Spinal cord (tissue), 10 donors: ENCODE results near the gene VSTM2A. TPM values are rescaled to one million over a fixed set of nuclear protein-coding genes. Genes with fewer than 3 reads are reported as not detected.
A peak's percentile ranks its signal among the peaks of the same experiment; 100 is the strongest.
"Not testable (repeated sequence)": the region's sequence is repeated elsewhere in the genome, so short reads cannot be mapped to it uniquely, and the experiment has no call there.

ENCODE experiments used
- DNase-seq, 6 donors: peaks; one replicate each; pipeline versions ENCODE4 v3.0.0 to v3.0.0-alpha.2; 2013 to 2015; ENCODE audit warnings: low spot score in 6 of 6, low read depth in 4 of 6
- H3K27ac ChIP-seq: one replicate; pipeline ENCODE4 v1.5.1; 2013; ENCODE audit warnings: low read depth, low read length, control low read depth
- H3K27me3 ChIP-seq: one replicate; pipeline ENCODE4 v1.6.1; 2013; ENCODE audit warnings: low read length; ENCODE audit not compliant: control insufficient read depth, insufficient read depth
- H3K36me3 ChIP-seq: one replicate; pipeline ENCODE4 v1.6.1; 2013; ENCODE audit warnings: low read length; ENCODE audit not compliant: control insufficient read depth, insufficient read depth
- H3K4me1 ChIP-seq: one replicate; pipeline ENCODE4 v1.6.1; 2013; ENCODE audit warnings: low read length; ENCODE audit not compliant: control insufficient read depth, insufficient read depth
- H3K4me3 ChIP-seq: one replicate; pipeline ENCODE4 v1.5.1; 2013; ENCODE audit warnings: low read depth, low read length, control low read depth
- H3K9me3 ChIP-seq: one replicate; pipeline ENCODE4 v1.6.1; 2013; ENCODE audit warnings: low read length; ENCODE audit not compliant: control insufficient read depth, insufficient read depth
- WGBS: methylation state at CpG from one replicate; pipeline ENCODE4 v1.1.5; 2013; ENCODE audit warnings: missing lambda C conversion rate; ENCODE audit not compliant: insufficient coverage; 5-methylcytosine and 5-hydroxymethylcytosine counted together
- long read RNA-seq, 4 donors: transcript quantifications; one replicate each; lab custom pipeline, GENCODE V29; 2026
- polyA plus RNA-seq, 2 donors: library from polyadenylated mRNA; unstranded; fragments of 120-200 nt; gene quantifications; one replicate each; pipeline ENCODE4 v1.2.1, GENCODE V29; 2013; ENCODE audit not compliant: insufficient read length in 2 of 2
- total RNA-seq, 2 donors: library from RNA; depleted of rRNA in 1 of 2; stranded (reverse); fragments of 120-200 nt in 1 of 2; fragments of >200 nt in 1 of 2; gene quantifications; one replicate each; pipeline versions ENCODE4 v1.2.3 to v1.2.4, GENCODE V29; 2013 to 2014
- donor health status: healthy.

VSTM2A gene, protein sequence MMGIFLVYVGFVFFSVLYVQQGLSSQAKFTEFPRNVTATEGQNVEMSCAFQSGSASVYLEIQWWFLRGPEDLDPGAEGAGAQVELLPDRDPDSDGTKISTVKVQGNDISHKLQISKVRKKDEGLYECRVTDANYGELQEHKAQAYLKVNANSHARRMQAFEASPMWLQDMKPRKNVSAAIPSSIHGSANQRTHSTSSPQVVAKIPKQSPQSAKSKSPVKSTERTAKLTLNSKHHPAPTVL
- total RNA-seq (100 to 1,000 TPM in 1 of 2 donors, 10 to 100 TPM in 1; 26.8 to 124 TPM), polyA plus RNA-seq (100 to 1,000 TPM in 1 of 2 donors, 10 to 100 TPM in 1; 95.8 to 123 TPM)
- long read RNA-seq, donor 1, transcript VSTM2A-204 (5 exons, 3,112 nt) = minor isoform, 11 of 76 reads
- long read RNA-seq, donor 1, transcript VSTM2A-202 (5 exons, 1,076 nt) = major isoform, 17 of 76 reads
- long read RNA-seq, donor 1, transcript VSTM2A-201 (4 exons, 3,401 nt) = minor isoform, 12 of 76 reads
- long read RNA-seq, donor 1, partial matches to known transcripts = 28 of 76 reads
- long read RNA-seq, donor 1, other reads (novel, unspliced or antisense) = 7 of 76 reads
- long read RNA-seq, donor 2, transcript VSTM2A-201 (4 exons, 3,401 nt) = major isoform, 5 of 6 reads
- long read RNA-seq, donor 2, partial matches to known transcripts = 0 of 6 reads
- long read RNA-seq, donor 2, other reads (novel, unspliced or antisense) = 0 of 6 reads
- long read RNA-seq, donor 3, transcript VSTM2A-201 (4 exons, 3,401 nt) = major isoform, 12 of 15 reads
- long read RNA-seq, donor 3, partial matches to known transcripts = 0 of 15 reads
- long read RNA-seq, donor 3, other reads (novel, unspliced or antisense) = 0 of 15 reads
- long read RNA-seq, donor 4 = 0 reads

DNA sequence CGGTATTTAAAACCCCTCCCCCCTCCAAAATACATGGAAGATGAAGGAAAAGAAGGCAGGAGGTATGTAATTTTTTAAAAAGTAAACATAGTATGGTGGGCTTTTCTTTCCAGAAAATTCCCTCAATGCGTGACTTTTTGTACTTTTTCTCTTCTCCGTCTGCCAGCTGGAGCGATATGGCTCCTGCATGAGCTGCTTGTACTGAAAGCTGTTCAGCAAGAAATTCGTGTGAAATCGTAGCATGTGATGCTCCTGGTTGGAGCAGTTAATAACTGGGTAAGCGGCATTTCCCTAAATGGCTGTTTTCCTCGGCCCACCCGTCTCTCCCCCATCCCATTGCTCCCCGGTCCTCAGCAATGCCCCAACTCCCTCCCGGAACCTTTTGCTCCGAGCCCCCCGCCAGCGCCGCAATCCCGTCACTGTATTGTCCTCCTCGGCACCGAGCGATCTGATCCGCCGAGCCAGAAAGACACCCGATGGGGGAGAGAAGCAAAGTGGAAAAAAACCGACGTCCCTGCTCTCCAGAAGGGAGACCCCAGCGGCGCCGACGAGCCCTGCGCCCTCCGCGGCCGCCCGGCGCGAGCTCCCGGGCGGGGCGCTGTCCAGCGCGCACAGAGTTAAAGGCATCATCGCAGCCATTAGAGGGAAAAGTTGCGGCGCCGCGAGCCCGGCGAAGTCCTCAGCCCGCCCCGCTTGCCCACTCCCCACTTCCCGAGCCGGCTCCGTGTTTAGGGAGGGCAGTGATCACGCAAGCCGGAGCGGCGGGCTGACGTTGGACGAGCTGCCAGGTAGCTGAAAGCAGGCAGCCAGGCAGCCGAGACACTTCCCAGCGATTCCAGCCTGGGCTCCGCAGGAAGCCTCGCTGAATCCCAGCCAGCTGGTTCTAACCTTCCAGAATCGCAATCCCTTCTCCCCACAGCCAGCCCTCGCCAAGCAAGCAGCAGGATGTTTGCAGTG lies at the start of gene VSTM2A:
Gene VSTM2A (plus strand): TSS at position 707 of the 957 bp plus-strand sequence. CDS start 356 bp downstream, outside the sequence.
- H3K4me1 ChIP-seq = peaks cover 17% of the 10 kb centered on the region
- H3K27me3 ChIP-seq = peaks cover 16% of the 10 kb centered on the region
- no peaks in the 10 kb centered on the region for H3K9me3 ChIP-seq
- peak within 1 kb of the TSS; percentile 50 for H3K4me3 ChIP-seq
- H3K36me3 ChIP-seq = no peaks in the 10 kb centered on the region
- under 1% methylated on average over 60 of the region's 64 CpGs for WGBS
- DNase-seq = peak in 5 of 6 donors; percentile 53 to 93 (median 65)
- peak within 1 kb of the TSS; percentile 88 for H3K27ac ChIP-seq

DNA sequence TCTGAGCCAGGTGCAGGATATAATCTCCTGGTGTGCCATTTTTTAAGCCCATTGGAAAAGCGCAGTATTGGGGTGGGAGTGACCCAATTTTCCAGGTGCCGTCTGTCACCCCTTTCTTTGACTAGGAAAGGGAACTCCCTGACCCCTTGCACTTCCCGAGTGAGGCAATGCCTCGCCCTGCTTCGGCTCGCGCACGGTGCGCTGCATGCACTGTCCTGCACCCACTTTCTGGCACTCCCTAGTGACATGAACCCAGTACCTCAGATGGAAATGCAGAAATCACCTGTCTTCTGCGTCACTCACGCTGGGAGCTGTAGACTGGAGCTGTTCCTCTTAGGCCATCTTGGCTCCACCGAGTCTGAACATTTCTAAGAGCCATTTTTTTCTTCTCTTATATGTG lies 37.6 kb upstream of the VSTM2A start:
- not testable (repeated sequence) for H3K27ac ChIP-seq, H3K36me3 ChIP-seq, H3K27me3 ChIP-seq, H3K4me3 ChIP-seq, H3K4me1 ChIP-seq, H3K9me3 ChIP-seq, DNase-seq
- WGBS = 96% methylated on average over 11 of the region's 12 CpGs

DNA sequence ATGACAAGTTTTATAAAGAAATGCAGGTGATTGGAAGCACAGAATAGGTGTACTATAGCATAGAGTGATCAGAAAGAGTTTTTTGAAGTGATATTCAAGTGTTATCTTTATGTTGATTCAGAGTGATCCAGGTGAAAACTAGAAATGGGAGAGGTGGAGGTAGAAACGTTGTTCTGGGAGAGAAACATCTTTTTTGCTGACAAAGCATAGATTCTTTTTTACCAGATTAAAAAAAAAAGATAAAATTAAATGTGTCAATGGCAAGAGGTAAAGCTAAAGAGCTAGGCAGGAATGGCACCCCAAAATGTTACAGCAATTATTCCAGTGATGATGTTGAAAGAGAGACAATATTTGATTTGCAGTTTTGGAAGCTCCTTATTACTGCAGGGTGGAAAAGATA lies 12.6 kb upstream of the VSTM2A start:
- no peak for DNase-seq
- H3K4me1 ChIP-seq = no peaks in the 10 kb centered on the region
- H3K9me3 ChIP-seq = no peaks in the 10 kb centered on the region
- no peak overlapping the region for H3K4me3 ChIP-seq
- H3K27me3 ChIP-seq = no peaks in the 10 kb centered on the region
- no CpG with 5 or more reads among the region's 1 CpG for WGBS
- H3K27ac ChIP-seq = no peak overlapping the region
- no peaks in the 10 kb centered on the region for H3K36me3 ChIP-seq

DNA sequence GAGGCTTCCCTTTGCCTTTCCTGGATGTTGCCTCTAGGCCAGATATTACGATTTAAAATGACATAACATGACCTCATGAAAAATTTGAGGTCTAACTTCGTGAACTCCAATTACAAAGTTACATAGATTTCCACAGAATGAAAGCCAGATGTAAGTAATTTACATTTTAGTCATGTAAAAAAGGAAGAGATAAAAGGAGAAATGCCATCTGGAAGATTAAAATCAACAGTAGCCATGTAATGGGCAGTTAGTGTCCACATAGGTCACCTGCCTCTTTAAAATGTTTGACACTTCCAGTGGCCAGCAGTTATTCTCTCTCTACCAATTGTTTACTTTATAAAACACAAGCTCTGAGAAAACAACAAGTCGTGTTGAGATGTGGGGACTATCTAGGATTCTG lies 4.1 kb upstream of the VSTM2A start:
- Histone ChIP-seq H3K9me3 (no peaks in the 10 kb centered on the region), H3K36me3 (no peaks in the 10 kb centered on the region), H3K4me1 (peaks cover 9% of the 10 kb centered on the region), H3K27me3 (no peaks in the 10 kb centered on the region), H3K4me3 (no peak overlapping the region), H3K27ac (no peak overlapping the region)
- DNase-seq = no peak
- no CpG with 5 or more reads among the region's 3 CpGs for WGBS

DNA sequence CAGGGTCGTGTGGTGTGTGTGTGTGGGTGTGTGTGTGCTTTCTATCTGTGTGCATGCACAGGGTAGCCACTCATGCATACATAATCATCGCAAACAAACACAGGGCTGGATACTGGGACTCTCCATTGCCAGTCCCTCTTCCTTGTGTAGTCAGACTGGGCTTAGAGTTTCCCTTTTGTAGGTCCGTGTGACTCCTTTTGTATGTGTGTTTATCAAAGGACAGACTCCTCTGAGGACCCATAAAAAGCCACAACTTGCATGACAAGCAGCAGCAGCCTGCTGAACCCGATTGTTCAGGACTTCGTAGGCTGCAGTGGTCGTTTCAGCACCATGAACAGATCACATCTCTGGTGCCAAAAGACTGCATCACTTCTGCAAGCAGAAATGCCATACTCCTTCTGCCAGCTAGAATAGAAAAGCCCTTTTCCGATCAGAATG lies 895 bp downstream of the VSTM2A start:
- peak in 5 of 6 donors; percentile 47 to 92 (median 60) for DNase-seq
- Histone ChIP-seq H3K36me3 (no peaks in the 10 kb centered on the region), H3K27ac (peak overlapping the region; percentile 88), H3K27me3 (peaks cover 16% of the 10 kb centered on the region), H3K4me3 (peak overlapping the region; percentile 50), H3K9me3 (no peaks in the 10 kb centered on the region), H3K4me1 (peaks cover 17% of the 10 kb centered on the region)
- WGBS = 0% methylated on average over 4 of the region's 7 CpGs

DNA sequence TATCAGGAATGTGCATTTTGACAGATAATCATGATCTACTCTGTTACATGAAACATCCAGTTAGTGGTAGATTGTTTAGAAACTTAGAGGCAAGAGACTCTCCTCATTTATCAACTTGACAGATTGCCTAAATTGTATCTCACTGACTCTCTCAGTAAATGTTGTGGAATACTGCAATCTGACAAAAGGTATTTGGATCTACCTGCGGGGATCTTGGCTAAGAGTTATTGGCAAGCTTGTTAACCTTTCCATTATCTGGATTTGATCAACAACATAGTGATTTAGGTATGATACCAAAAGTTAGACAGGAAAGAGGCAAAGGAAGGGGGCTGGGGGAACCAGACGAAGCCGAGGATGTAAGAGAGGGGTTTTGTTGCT lies 2.0 kb downstream of the VSTM2A start:
- peaks cover 16% of the 10 kb centered on the region for H3K27me3 ChIP-seq
- H3K4me3 ChIP-seq = peak overlapping the region; percentile 50
- H3K4me1 ChIP-seq = peaks cover 17% of the 10 kb centered on the region
- no peaks in the 10 kb centered on the region for H3K9me3 ChIP-seq
- WGBS = 0% methylated on average over 2 of the region's 3 CpGs
- peak in 2 of 6 donors; percentile 21 to 57 for DNase-seq
- H3K27ac ChIP-seq = no peak overlapping the region
- H3K36me3 ChIP-seq = no peaks in the 10 kb centered on the region

DNA sequence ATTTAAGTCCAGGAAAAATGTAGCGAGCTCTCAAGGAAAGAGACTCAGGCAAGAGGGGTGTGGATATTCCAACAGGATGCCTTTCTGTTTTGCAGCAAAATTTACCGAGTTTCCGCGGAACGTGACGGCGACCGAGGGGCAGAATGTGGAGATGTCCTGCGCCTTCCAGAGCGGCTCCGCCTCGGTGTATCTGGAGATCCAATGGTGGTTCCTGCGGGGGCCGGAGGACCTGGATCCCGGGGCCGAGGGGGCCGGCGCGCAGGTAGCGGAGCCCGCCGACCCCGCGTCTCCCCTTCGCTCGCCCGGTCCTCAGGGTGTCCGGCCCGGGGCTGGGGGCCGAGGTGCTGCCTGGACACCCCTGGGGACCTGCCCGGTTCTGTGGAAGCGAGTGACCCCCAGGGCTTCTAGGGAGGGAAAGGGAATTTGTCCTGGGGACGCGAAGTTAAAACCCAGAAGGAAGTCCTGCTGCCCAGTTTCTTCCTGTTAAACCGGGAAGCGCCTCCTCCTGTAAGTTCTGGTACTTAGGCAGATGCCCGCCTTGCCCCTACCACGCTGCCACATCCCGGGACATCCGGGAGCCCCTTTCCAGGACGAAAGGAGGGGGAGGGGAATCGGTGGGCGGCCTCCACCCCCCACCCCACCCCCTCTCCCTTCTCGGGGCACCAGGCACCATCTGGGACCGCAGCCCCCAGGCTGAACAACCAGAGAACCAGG lies 2.5 kb downstream of the VSTM2A start:
- Histone ChIP-seq H3K36me3 (no peaks in the 10 kb centered on the region), H3K9me3 (no peaks in the 10 kb centered on the region), H3K27me3 (peaks cover 16% of the 10 kb centered on the region), H3K27ac (no peak overlapping the region), H3K4me3 (peak overlapping the region; percentile 50), H3K4me1 (peaks cover 17% of the 10 kb centered on the region)
- DNase-seq = peak in 2 of 6 donors; percentile 41 to 57
- 2% methylated on average over 37 of the region's 45 CpGs for WGBS

DNA sequence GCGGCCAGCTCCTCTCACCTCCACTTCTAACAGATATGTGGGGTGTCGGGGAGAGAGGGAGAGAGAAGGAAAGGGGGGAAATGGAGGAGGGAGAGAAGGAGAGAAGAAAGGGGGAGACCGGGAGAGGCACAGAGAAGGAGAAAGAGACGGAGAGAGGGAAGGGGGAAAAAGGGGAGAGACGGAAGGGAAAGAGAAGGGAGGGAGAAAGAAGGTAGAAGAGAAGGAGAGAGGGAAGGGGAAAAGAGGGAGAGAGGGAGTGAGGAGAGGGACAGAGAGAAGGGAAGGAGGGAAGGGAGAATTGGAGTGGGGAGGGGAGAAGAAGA lies 3.0 kb downstream of the VSTM2A start:
- H3K36me3 ChIP-seq = no peaks in the 10 kb centered on the region
- no peaks in the 10 kb centered on the region for H3K9me3 ChIP-seq
- DNase-seq = no peak
- peaks cover 17% of the 10 kb centered on the region for H3K4me1 ChIP-seq
- no peak overlapping the region for H3K27ac ChIP-seq
- 3% methylated on average over 4 of the region's 5 CpGs for WGBS
- H3K4me3 ChIP-seq = peak overlapping the region; percentile 50
- peaks cover 16% of the 10 kb centered on the region for H3K27me3 ChIP-seq
